SK-N-SH (cell line): Measurements from ENCODE around the gene CTNNA3.

Experiments used
- NFIC ChIP-seq: IDR thresholded peaks from 2 replicates; pipeline ENCODE4 v1.4.0; 2012; ENCODE audit warnings: borderline replicate concordance
- YY1 ChIP-seq: IDR thresholded peaks from 2 replicates; pipeline ENCODE4 v1.4.0; 2012; ENCODE audit warnings: low read depth, mild to moderate bottlenecking

- TF ChIP-seq NFIC (no peak), YY1 (no peak)
Observed at GRCh38 chr10:66838656-66839055, 857.3 kb downstream of the CTNNA3 start.
